ENCODE measurements around the gene P2RY8.

DNA sequence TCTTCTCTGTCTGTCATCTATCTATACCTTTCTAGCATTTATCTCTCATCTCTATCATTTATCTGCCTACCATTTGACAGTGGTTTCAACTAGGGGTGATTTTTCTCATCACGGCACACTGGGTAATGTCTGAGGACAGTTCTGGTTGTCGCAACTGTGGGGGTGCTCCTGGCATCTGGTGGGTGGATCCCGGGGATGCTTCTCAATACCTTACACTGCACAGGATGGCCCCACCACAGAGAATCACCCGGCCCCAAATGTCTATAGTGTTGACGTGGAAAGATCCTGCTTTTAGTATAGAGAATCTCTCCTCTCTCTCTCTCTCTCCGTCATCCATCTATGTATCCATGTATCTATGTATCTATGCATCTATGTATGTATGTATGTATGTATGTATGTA is 7.2 kb downstream of the P2RY8 start:
- TF ChIP-seq, protein P1, sequence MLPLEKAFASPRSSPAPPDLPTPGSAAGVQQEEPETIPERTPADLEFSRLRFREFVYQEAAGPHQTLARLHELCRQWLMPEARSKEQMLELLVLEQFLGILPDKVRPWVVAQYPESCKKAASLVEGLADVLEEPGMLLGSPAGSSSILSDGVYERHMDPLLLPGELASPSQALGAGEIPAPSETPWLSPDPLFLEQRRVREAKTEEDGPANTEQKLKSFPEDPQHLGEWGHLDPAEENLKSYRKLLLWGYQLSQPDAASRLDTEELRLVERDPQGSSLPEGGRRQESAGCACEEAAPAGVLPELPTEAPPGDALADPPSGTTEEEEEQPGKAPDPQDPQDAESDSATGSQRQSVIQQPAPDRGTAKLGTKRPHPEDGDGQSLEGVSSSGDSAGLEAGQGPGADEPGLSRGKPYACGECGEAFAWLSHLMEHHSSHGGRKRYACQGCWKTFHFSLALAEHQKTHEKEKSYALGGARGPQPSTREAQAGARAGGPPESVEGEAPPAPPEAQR (CRISPR knock-in tag; IDR thresholded peaks at IDR 0.05), result no peak
- TF ChIP-seq, protein P2, sequence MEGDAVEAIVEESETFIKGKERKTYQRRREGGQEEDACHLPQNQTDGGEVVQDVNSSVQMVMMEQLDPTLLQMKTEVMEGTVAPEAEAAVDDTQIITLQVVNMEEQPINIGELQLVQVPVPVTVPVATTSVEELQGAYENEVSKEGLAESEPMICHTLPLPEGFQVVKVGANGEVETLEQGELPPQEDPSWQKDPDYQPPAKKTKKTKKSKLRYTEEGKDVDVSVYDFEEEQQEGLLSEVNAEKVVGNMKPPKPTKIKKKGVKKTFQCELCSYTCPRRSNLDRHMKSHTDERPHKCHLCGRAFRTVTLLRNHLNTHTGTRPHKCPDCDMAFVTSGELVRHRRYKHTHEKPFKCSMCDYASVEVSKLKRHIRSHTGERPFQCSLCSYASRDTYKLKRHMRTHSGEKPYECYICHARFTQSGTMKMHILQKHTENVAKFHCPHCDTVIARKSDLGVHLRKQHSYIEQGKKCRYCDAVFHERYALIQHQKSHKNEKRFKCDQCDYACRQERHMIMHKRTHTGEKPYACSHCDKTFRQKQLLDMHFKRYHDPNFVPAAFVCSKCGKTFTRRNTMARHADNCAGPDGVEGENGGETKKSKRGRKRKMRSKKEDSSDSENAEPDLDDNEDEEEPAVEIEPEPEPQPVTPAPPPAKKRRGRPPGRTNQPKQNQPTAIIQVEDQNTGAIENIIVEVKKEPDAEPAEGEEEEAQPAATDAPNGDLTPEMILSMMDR (IDR thresholded peaks at IDR 0.05), result no peak
- TF ChIP-seq, protein P3, sequence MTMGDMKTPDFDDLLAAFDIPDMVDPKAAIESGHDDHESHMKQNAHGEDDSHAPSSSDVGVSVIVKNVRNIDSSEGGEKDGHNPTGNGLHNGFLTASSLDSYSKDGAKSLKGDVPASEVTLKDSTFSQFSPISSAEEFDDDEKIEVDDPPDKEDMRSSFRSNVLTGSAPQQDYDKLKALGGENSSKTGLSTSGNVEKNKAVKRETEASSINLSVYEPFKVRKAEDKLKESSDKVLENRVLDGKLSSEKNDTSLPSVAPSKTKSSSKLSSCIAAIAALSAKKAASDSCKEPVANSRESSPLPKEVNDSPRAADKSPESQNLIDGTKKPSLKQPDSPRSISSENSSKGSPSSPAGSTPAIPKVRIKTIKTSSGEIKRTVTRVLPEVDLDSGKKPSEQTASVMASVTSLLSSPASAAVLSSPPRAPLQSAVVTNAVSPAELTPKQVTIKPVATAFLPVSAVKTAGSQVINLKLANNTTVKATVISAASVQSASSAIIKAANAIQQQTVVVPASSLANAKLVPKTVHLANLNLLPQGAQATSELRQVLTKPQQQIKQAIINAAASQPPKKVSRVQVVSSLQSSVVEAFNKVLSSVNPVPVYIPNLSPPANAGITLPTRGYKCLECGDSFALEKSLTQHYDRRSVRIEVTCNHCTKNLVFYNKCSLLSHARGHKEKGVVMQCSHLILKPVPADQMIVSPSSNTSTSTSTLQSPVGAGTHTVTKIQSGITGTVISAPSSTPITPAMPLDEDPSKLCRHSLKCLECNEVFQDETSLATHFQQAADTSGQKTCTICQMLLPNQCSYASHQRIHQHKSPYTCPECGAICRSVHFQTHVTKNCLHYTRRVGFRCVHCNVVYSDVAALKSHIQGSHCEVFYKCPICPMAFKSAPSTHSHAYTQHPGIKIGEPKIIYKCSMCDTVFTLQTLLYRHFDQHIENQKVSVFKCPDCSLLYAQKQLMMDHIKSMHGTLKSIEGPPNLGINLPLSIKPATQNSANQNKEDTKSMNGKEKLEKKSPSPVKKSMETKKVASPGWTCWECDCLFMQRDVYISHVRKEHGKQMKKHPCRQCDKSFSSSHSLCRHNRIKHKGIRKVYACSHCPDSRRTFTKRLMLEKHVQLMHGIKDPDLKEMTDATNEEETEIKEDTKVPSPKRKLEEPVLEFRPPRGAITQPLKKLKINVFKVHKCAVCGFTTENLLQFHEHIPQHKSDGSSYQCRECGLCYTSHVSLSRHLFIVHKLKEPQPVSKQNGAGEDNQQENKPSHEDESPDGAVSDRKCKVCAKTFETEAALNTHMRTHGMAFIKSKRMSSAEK (CRISPR knock-in tag; IDR thresholded peaks at IDR 0.05; ENCODE audit: borderline replicate concordance), result no peak
- TF ChIP-seq, protein P4, sequence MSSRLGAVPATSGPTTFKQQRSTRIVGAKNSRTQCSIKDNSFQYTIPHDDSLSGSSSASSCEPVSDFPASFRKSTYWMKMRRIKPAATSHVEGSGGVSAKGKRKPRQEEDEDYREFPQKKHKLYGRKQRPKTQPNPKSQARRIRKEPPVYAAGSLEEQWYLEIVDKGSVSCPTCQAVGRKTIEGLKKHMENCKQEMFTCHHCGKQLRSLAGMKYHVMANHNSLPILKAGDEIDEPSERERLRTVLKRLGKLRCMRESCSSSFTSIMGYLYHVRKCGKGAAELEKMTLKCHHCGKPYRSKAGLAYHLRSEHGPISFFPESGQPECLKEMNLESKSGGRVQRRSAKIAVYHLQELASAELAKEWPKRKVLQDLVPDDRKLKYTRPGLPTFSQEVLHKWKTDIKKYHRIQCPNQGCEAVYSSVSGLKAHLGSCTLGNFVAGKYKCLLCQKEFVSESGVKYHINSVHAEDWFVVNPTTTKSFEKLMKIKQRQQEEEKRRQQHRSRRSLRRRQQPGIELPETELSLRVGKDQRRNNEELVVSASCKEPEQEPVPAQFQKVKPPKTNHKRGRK (CRISPR knock-in tag; IDR thresholded peaks at IDR 0.05; ENCODE audit: borderline replicate concordance), result no peak
- TF ChIP-seq ESRRA (CRISPR knock-in tag; IDR thresholded peaks at IDR 0.05; ENCODE audit: borderline replicate concordance), result no peak
